IMR-90 (cell line): ENCODE results near the gene IER5. TPM values are rescaled to one million over a fixed set of nuclear protein-coding genes. Genes with fewer than 3 reads are reported as not detected.
A peak's percentile ranks its signal among the peaks of the same experiment; 100 is the strongest.

Experiments
- ATAC-seq: fragments of 200-7000 bp; cut with Tn5 transposase; 2 replicates; pipeline ENCODE4 v1.9.1; 2020; ENCODE audit warnings: low read depth, mild to moderate bottlenecking, moderate library complexity
- BruUV-seq: library from RNA; stranded (reverse); fragments of 400-500 nt; replicated peaks from 2 replicates; lab custom pipeline; 2021; lab: Mats Ljungman, UMichigan
- CTCF ChIA-PET: fragments of 300-600 bp; formaldehyde crosslinking; extraction: SDS; loops from one replicate; lab custom pipeline; 2021; ENCODE audit warnings: antibody characterized with exemption; lab: Yijun Ruan, JAX
- POLR2A ChIA-PET: fragments of 300-600 bp; sonication (Branson Sonifier 250); formaldehyde crosslinking; loops from one replicate; lab custom pipeline; 2022; ENCODE audit warnings: antibody characterized with exemption; ENCODE audit not compliant: unreplicated experiment; lab: Charles Lee
- DNase-seq: peaks from one replicate; pipeline ENCODE4 v3.0.0; 2013
- H2AFZ ChIP-seq: replicated peaks from 2 replicates; pipeline ENCODE3; 2013; ENCODE audit warnings: low read length, mild to moderate bottlenecking; ENCODE audit not compliant: poor library complexity
- H2AK5ac ChIP-seq: 2 replicates; pipeline ENCODE4 v1.6.1; 2013; ENCODE audit warnings: low read depth, low read length, inconsistent platforms
- H2AK9ac ChIP-seq: replicated peaks from 2 replicates; pipeline ENCODE3; 2013; ENCODE audit warnings: mild to moderate bottlenecking, low read depth, low read length, moderate library complexity; ENCODE audit not compliant: poor library complexity
- H2BK120ac ChIP-seq: 2 replicates; pipeline ENCODE4 v1.6.1; 2013; ENCODE audit warnings: low read depth, low read length, inconsistent platforms
- H2BK15ac ChIP-seq: 3 replicates; pipeline ENCODE4 v1.6.1; 2013; ENCODE audit warnings: low read depth, low read length, inconsistent platforms
- H2BK20ac ChIP-seq: 2 replicates; pipeline ENCODE4 v1.6.1; 2013; ENCODE audit warnings: low read depth, mild to moderate bottlenecking, inconsistent platforms, low read length, moderate library complexity
- H2BK5ac ChIP-seq: 2 replicates; pipeline ENCODE4 v1.6.1; 2013; ENCODE audit warnings: mild to moderate bottlenecking, low read depth, low read length, inconsistent platforms; ENCODE audit not compliant: poor library complexity, severe bottlenecking
- H3K14ac ChIP-seq: replicated peaks from 2 replicates; pipeline ENCODE4 v1.6.1; 2013; ENCODE audit warnings: low read depth, low read length, inconsistent platforms
- H3K18ac ChIP-seq: 2 replicates; pipeline ENCODE4 v1.6.1; 2013; ENCODE audit warnings: low read depth, low read length, control low read depth
- H3K23ac ChIP-seq: 2 replicates; pipeline ENCODE4 v1.6.1; 2013; ENCODE audit warnings: low read depth, low read length, inconsistent platforms
- H3K27ac ChIP-seq: 2 replicates; pipeline ENCODE4 v1.5.1; 2013; ENCODE audit warnings: mild to moderate bottlenecking, control low read depth, low read length; ENCODE audit not compliant: insufficient read depth
- H3K27me3 ChIP-seq: 2 replicates; pipeline ENCODE4 v1.6.1; 2013; ENCODE audit warnings: low read length; ENCODE audit not compliant: control insufficient read depth, insufficient read depth
- H3K36me3 ChIP-seq: 2 replicates; pipeline ENCODE4 v1.6.1; 2013; ENCODE audit warnings: low read length, mixed read lengths; ENCODE audit not compliant: control insufficient read depth, insufficient read depth
- H3K4ac ChIP-seq: 2 replicates; pipeline ENCODE4 v1.6.1; 2013; ENCODE audit warnings: low read depth, low read length, inconsistent platforms
- H3K4me1 ChIP-seq: 2 replicates; pipeline ENCODE4 v1.6.1; 2013; ENCODE audit warnings: low read length, mixed read lengths; ENCODE audit not compliant: control insufficient read depth, insufficient read depth
- H3K4me2 ChIP-seq: 2 replicates; pipeline ENCODE4 v1.6.1; 2013; ENCODE audit warnings: low read depth, mild to moderate bottlenecking, control low read depth, low read length, moderate library complexity
- H3K4me3 ChIP-seq: 2 replicates; pipeline ENCODE4 v1.5.1; 2013; ENCODE audit warnings: low read depth, mild to moderate bottlenecking, control low read depth, low read length, moderate library complexity; ENCODE audit not compliant: insufficient read depth
- H3K56ac ChIP-seq: 2 replicates; pipeline ENCODE4 v1.6.1; 2013; ENCODE audit warnings: low read length, inconsistent platforms; ENCODE audit not compliant: insufficient read depth; ENCODE audit errors: extremely low read depth
- H3K79me1 ChIP-seq, 2 experiments: 2 replicates each; pipeline ENCODE4 v1.6.1; 2013; ENCODE audit warnings: low read length in 2 of 2, inconsistent platforms in 1 of 2, low read depth in 1 of 2
- H3K9ac ChIP-seq: 2 replicates; pipeline ENCODE4 v1.6.1; 2013; ENCODE audit warnings: low read depth, low read length, control low read depth
- H3K9me1 ChIP-seq: 2 replicates; pipeline ENCODE4 v1.6.1; 2013; ENCODE audit warnings: low read length, inconsistent platforms; ENCODE audit not compliant: insufficient read depth
- H3K9me3 ChIP-seq: 2 replicates; pipeline ENCODE4 v1.6.1; 2013; ENCODE audit warnings: low read length; ENCODE audit not compliant: control insufficient read depth, insufficient read depth
- H4K20me1 ChIP-seq: 2 replicates; pipeline ENCODE4 v1.6.1; 2013; ENCODE audit warnings: low read length, inconsistent platforms; ENCODE audit not compliant: insufficient read depth
- H4K5ac ChIP-seq: 2 replicates; pipeline ENCODE4 v1.6.1; 2013; ENCODE audit warnings: mild to moderate bottlenecking, low read depth, low read length, control low read depth
- H4K8ac ChIP-seq, 2 experiments: 2 replicates each; pipeline ENCODE4 v1.6.1; 2013; ENCODE audit warnings: low read depth in 2 of 2, low read length in 2 of 2, control low read depth in 1 of 2, inconsistent platforms in 1 of 2
- H4K91ac ChIP-seq: 2 replicates; pipeline ENCODE4 v1.6.1; 2013; ENCODE audit warnings: low read depth, low read length, inconsistent platforms; ENCODE audit not compliant: insufficient read depth
- BHLHE40 ChIP-seq: fragments of 150-350 bp; IDR thresholded peaks from 2 replicates; pipeline ENCODE4 v1.6.1; 2016; ENCODE audit warnings: mild to moderate bottlenecking, low read depth, low read length
- CEBPB ChIP-seq: IDR thresholded peaks from 2 replicates; pipeline ENCODE4 v1.6.1; 2012; ENCODE audit warnings: low read depth, low read length, improper control_type of control experiment
- CHD1 ChIP-seq: IDR thresholded peaks from 2 replicates; pipeline ENCODE4 v1.6.1; 2012; ENCODE audit warnings: low read depth, low read length, improper control_type of control experiment
- CTCF ChIP-seq: conservative IDR thresholded peaks from 2 replicates; pipeline ENCODE4 v1.5.1; 2012; ENCODE audit warnings: mild to moderate bottlenecking, low read depth, low read length, improper control_type of control experiment
- ELK1 ChIP-seq: fragments of 150-350 bp; IDR thresholded peaks from 2 replicates; pipeline ENCODE4 v1.6.1; 2016; ENCODE audit warnings: low read depth, mild to moderate bottlenecking, low read length, moderate library complexity, borderline replicate concordance
- FOS ChIP-seq: fragments of 150-350 bp; IDR thresholded peaks from 2 replicates; pipeline ENCODE4 v1.6.1; 2016; ENCODE audit warnings: low read depth, low read length
- MAFK ChIP-seq: IDR thresholded peaks from 2 replicates; pipeline ENCODE4 v1.6.1; 2012; ENCODE audit warnings: low read depth, low read length, improper control_type of control experiment
- MAZ ChIP-seq: IDR thresholded peaks from 2 replicates; pipeline ENCODE4 v1.6.1; 2012; ENCODE audit warnings: low read depth, mild to moderate bottlenecking, low read length, improper control_type of control experiment, moderate library complexity, borderline replicate concordance
- MXI1 ChIP-seq: IDR thresholded peaks from 2 replicates; pipeline ENCODE4 v1.6.1; 2012; ENCODE audit warnings: low read depth, mild to moderate bottlenecking, low read length, moderate library complexity, borderline replicate concordance
- NFE2L2 ChIP-seq: fragments of 150-350 bp; IDR thresholded peaks from 2 replicates; pipeline ENCODE4 v1.6.1; 2016; ENCODE audit warnings: low read depth, mild to moderate bottlenecking, low read length
- POLR2A ChIP-seq: IDR thresholded peaks from 2 replicates; pipeline ENCODE4 v1.6.1; 2012; ENCODE audit warnings: mild to moderate bottlenecking, low read depth, low read length
- RAD21 ChIP-seq: IDR thresholded peaks from 2 replicates; pipeline ENCODE4 v1.6.1; 2012; ENCODE audit warnings: low read length, improper control_type of control experiment
- RCOR1 ChIP-seq: IDR thresholded peaks from 2 replicates; pipeline ENCODE4 v1.6.1; 2012; ENCODE audit warnings: mild to moderate bottlenecking, low read length, improper control_type of control experiment; ENCODE audit not compliant: insufficient replicate concordance
- RFX5 ChIP-seq: IDR thresholded peaks from 2 replicates; pipeline ENCODE4 v1.8.0; 2012; ENCODE audit warnings: low read depth, mild to moderate bottlenecking, low read length, moderate library complexity
- SMC3 ChIP-seq: fragments of 150-350 bp; IDR thresholded peaks from 2 replicates; pipeline ENCODE4 v1.6.1; 2016; ENCODE audit warnings: low read depth, mild to moderate bottlenecking, antibody characterized with exemption, low read length, moderate library complexity
- USF2 ChIP-seq: fragments of 150-350 bp; IDR thresholded peaks from 2 replicates; pipeline ENCODE4 v1.6.1; 2017; ENCODE audit warnings: mild to moderate bottlenecking, antibody characterized with exemption, low read length, low read depth
- WGBS, 2 experiments: methylation state at CpG; one replicate each; pipeline versions ENCODE4 v1.1.5 to v1.1.7; 2013; ENCODE audit warnings: missing lambda C conversion rate in 2 of 2; ENCODE audit not compliant: insufficient read length in 1 of 2; ENCODE audit errors: extremely low coverage in 2 of 2; 5-methylcytosine and 5-hydroxymethylcytosine counted together
- dilution Hi-C: fragments of 300-500 bp; cut with HindIII; formaldehyde crosslinking; loops from one replicate; pipeline ENCODE4 v1.14.3; 2018; ENCODE audit warnings: low sequenced_read_pairs; ENCODE audit not compliant: unreplicated experiment
- in situ Hi-C: fragments of 300-500 bp; cut with MboI; formaldehyde crosslinking; loops from 3 replicates; pipeline ENCODE4 v1.14.3; 2019; ENCODE audit warnings: low sequenced_read_pairs, inconsistent platforms, mixed read lengths
- intact Hi-C: fragments of 100-400 bp; cut with micrococcal nuclease; formaldehyde crosslinking; loops from 2 replicates; pipeline ENCODE4 v1.10.0; 2022
- polyA plus RNA-seq, 3 experiments: library from polyadenylated mRNA; depleted of rRNA; stranded (reverse); fragments of >200 nt; gene quantifications; 2 replicates each; pipeline ENCODE4 v1.2.3, GENCODE V29; 2012; ENCODE audit warnings: low replicate concordance in 1 of 3
- total RNA-seq: library from RNA; depleted of rRNA; stranded (reverse); fragments of >200 nt; gene quantifications from 2 replicates; pipeline ENCODE4 v1.2.3, GENCODE V29; 2012

Gene IER5
- total and polyA plus RNA-seq, 2 of the 4 experiments (the other 2 are of a cell fraction) = 15.8 to 27.1 TPM

GRCh38 chr1:181103399-181103798, 14.9 kb downstream of the IER5 start:
- H3K56ac ChIP-seq = no peak overlapping the region
- no peak overlapping the region for H2AK9ac ChIP-seq
- peak overlapping the region; percentile 33; the same call in 1 of the 2 replicates for H3K23ac ChIP-seq
- H3K36me3 ChIP-seq = no peaks in the 10 kb centered on the region
- no peak overlapping the region for H2AFZ ChIP-seq
- H4K5ac ChIP-seq = no peak overlapping the region
- H3K18ac ChIP-seq = no peak overlapping the region
- peaks cover 36% of the 10 kb centered on the region for H3K4me1 ChIP-seq
- no CpG with 5 or more reads among the region's 7 CpGs for WGBS, 2 experiments
- BruUV-seq = no TSS peak
- intact Hi-C loops = no loop called here
- H3K14ac ChIP-seq = peak overlapping the region; percentile 81
- H3K9me1 ChIP-seq = peaks cover 25% of the 10 kb centered on the region
- H4K91ac ChIP-seq = no peak overlapping the region; the same call in 1 of the 2 replicates
- H4K8ac ChIP-seq = peak overlapping the region in 1 of 2 experiments; percentile 48; a peak in 1 of 4 replicates
- H2BK20ac ChIP-seq = peak overlapping the region; percentile 72; the same call in 1 of the 2 replicates
- no peaks in the 10 kb centered on the region for H3K9me3 ChIP-seq
- no peaks in the 10 kb centered on the region for H4K20me1 ChIP-seq
- H3K4ac ChIP-seq = peak overlapping the region; percentile 76
- CTCF ChIA-PET = no interaction called here
- no peak overlapping the region for H3K27ac ChIP-seq
- dilution Hi-C loops = no loop called here
- H2BK120ac ChIP-seq = peak overlapping the region; percentile 4; the same call in 1 of the 2 replicates
- H3K9ac ChIP-seq = no peak overlapping the region
- H2AK5ac ChIP-seq = peak overlapping the region; percentile 90; the same call in 1 of the 2 replicates
- H3K27me3 ChIP-seq = no peaks in the 10 kb centered on the region
- DNase-seq = no peak
- H3K4me3 ChIP-seq = no peak overlapping the region
- POLR2A ChIA-PET = no interaction called here
- H3K79me1 ChIP-seq = peaks cover 21 to 47% of the 10 kb centered on the region in 2 experiments
- ATAC-seq = no peak
- H2BK5ac ChIP-seq = no peak overlapping the region
- no peak for TF ChIP-seq MAFK
- no peak for TF ChIP-seq RFX5
- no peak for TF ChIP-seq USF2
- no peak for TF ChIP-seq RCOR1
- TF ChIP-seq FOS = no peak
- no peak for TF ChIP-seq MAZ
- no peak for TF ChIP-seq SMC3
- no peak for TF ChIP-seq CEBPB
- no peak for TF ChIP-seq RAD21
- no peak for TF ChIP-seq NFE2L2
- TF ChIP-seq MXI1 = no peak
- TF ChIP-seq BHLHE40 = no peak
- no peak for TF ChIP-seq ELK1
- no peak for TF ChIP-seq POLR2A
- TF ChIP-seq CTCF = no peak
- TF ChIP-seq CHD1 = no peak
- no peak overlapping the region; the same call in 2 of the 3 replicates for H2BK15ac ChIP-seq
- in situ Hi-C loops = no loop called here
- H3K4me2 ChIP-seq = no peak overlapping the region
